Uterus (tissue), 4 donors: Measurements from ENCODE around the gene SPOCD1. TPM values are rescaled to one million over a fixed set of nuclear protein-coding genes. Genes with fewer than 3 reads are reported as not detected.

ENCODE experiments used
- DNase-seq, 2 donors: peaks; one replicate each; pipeline ENCODE4 v3.0.0-alpha.2; 2019 to 2020
- H3K27ac ChIP-seq, 2 donors: fragments of 200-600 bp; sonication (generic); 1 replicate in 1 of 2; 2 replicates in 1 of 2; pipeline ENCODE4 v1.5.1; 2016 to 2018
- H3K27me3 ChIP-seq, 2 donors: fragments of 200-600 bp; sonication (generic); one replicate each; pipeline ENCODE4 v1.5.1; 2018 to 2019; ENCODE audit warnings: control low read depth in 1 of 2
- H3K36me3 ChIP-seq, 2 donors: fragments of 200-600 bp; sonication (generic); one replicate each; pipeline ENCODE4 v1.5.1; 2019; ENCODE audit warnings: control low read depth in 1 of 2
- H3K4me1 ChIP-seq, 2 donors: fragments of 200-600 bp; sonication (generic); one replicate each; pipeline ENCODE4 v1.5.1; 2018 to 2019; ENCODE audit warnings: control low read depth in 1 of 2
- H3K4me3 ChIP-seq, 2 donors: fragments of 200-600 bp; sonication (generic); 1 replicate in 1 of 2; 2 replicates in 1 of 2; pipeline ENCODE4 v1.5.1; 2018 to 2019; ENCODE audit warnings: mild to moderate bottlenecking in 1 of 2
- H3K9me3 ChIP-seq, 2 donors: fragments of 200-600 bp; sonication (generic); one replicate each; pipeline ENCODE4 v1.5.1; 2019; ENCODE audit warnings: control low read depth in 1 of 2
- CTCF ChIP-seq, 4 experiments: fragments of 200-600 bp in 2 of 4; fragments of 450-650 bp in 2 of 4; sonication (generic) in 2 of 4; IDR thresholded peaks; one replicate each; pipeline ENCODE4 v1.5.1; 2016 to 2019; ENCODE audit warnings: antibody characterized with exemption in 4 of 4, mild to moderate bottlenecking in 2 of 4, moderate library complexity in 1 of 4
- POLR2A ChIP-seq, 2 donors: fragments of 450-650 bp; IDR thresholded peaks; one replicate each; pipeline ENCODE4 v1.6.1; 2016; ENCODE audit warnings: antibody characterized with exemption in 2 of 2, mild to moderate bottlenecking in 1 of 2, moderate library complexity in 1 of 2
- intact Hi-C: fragments of 100-400 bp; cut with DNase I; formaldehyde crosslinking; loops from one replicate; pipeline ENCODE4 v1.15.1; 2023; ENCODE audit warnings: low total_unique reads
- total RNA-seq, 4 donors: library from RNA; depleted of rRNA in 3 of 4; stranded (reverse); fragments of >200 nt in 3 of 4; gene quantifications; one replicate each; pipeline versions ENCODE4 v1.1.0 to v1.2.4, GENCODE V29; 2014 to 2023
- donor health status: DM: yes; HTN: yes; CAD: no.

SPOCD1 gene
- total RNA-seq, 4 donors from 2014 or later, result 1.2 to 1.5 TPM; not detected in 2

- no peaks in the 10 kb centered on the region for H3K4me1 ChIP-seq
- H3K27me3 ChIP-seq, result no peaks in the 10 kb centered on the region
- DNase-seq, result no peak
- no peaks in the 10 kb centered on the region for H3K9me3 ChIP-seq
- H3K36me3 ChIP-seq, result no peaks in the 10 kb centered on the region
- H3K27ac ChIP-seq, result no peak overlapping the region
- H3K4me3 ChIP-seq, result no peak overlapping the region
- intact Hi-C loops, result no loop called here
- TF ChIP-seq POLR2A (IDR thresholded peaks at IDR 0.05), result no peak
- TF ChIP-seq CTCF (IDR thresholded peaks at IDR 0.05), result no peak
Observed at GRCh38 chr1:31747304-31747703, 68.5 kb downstream of the SPOCD1 start.

GRCh38 chr1:31746687-31747086, 69.1 kb downstream of the SPOCD1 start:
- TF ChIP-seq CTCF (IDR thresholded peaks at IDR 0.05), result no peak
- TF ChIP-seq POLR2A (IDR thresholded peaks at IDR 0.05), result no peak
- H3K4me3 ChIP-seq, result no peak overlapping the region
- intact Hi-C loops, result no loop called here

GRCh38 chr1:31745946-31746670, 69.7 kb downstream of the SPOCD1 start:
- intact Hi-C loops, result no loop called here
- no peak overlapping the region for H3K4me3 ChIP-seq
- TF ChIP-seq CTCF (IDR thresholded peaks at IDR 0.05), result no peak
- no peak for TF ChIP-seq POLR2A (IDR thresholded peaks at IDR 0.05)
- no peaks in the 10 kb centered on the region for H3K36me3 ChIP-seq
- no peaks in the 10 kb centered on the region for H3K9me3 ChIP-seq
- no peak overlapping the region for H3K27ac ChIP-seq
- no peaks in the 10 kb centered on the region for H3K27me3 ChIP-seq
- DNase-seq, result no peak
- H3K4me1 ChIP-seq, result no peaks in the 10 kb centered on the region

More at GRCh38 chr1:31746687-31747086, 69.1 kb downstream of the SPOCD1 start:
- Histone ChIP-seq H3K27me3 (no peaks in the 10 kb centered on the region), H3K4me1 (no peaks in the 10 kb centered on the region), H3K36me3 (no peaks in the 10 kb centered on the region), H3K27ac (no peak overlapping the region), H3K9me3 (no peaks in the 10 kb centered on the region)
- DNase-seq, result no peak

- Histone ChIP-seq H3K4me3 (no peak overlapping the region), H3K9me3 (no peaks in the 10 kb centered on the region), H3K36me3 (no peaks in the 10 kb centered on the region), H3K27ac (no peak overlapping the region), H3K4me1 (no peaks in the 10 kb centered on the region), H3K27me3 (no peaks in the 10 kb centered on the region)
- intact Hi-C loops, result no loop called here
- TF ChIP-seq POLR2A (IDR thresholded peaks at IDR 0.05) (no peak), CTCF (IDR thresholded peaks at IDR 0.05) (peak; percentile 58 to 75 (median 72))
- peak; percentile 65 to 69 for DNase-seq
Observed at GRCh38 chr1:31745096-31745945, 70.5 kb downstream of the SPOCD1 start.
